ENCODE data around the gene POU1F1.
A peak's percentile ranks its signal among the peaks of the same experiment; 100 is the strongest.

POU1F1 gene

GRCh38 chr3:87268646-87269211, 7.7 kb downstream of the POU1F1 start (continued):
- peak; percentile 74; the same call in 1 of the 2 replicates for TF ChIP-seq PATZ1 (tag by site-specific recombination; IDR thresholded peaks at IDR 0.05)
- TF ChIP-seq MZF1 (tag by site-specific recombination; IDR thresholded peaks at IDR 0.05; ENCODE audit: borderline replicate concordance), result 0 out of 2 replicates have a peak, but pooled peaks have one; percentile 35
- no peak for TF ChIP-seq SP2 (tag by site-specific recombination; IDR thresholded peaks at IDR 0.05)
- TF ChIP-seq PRDM6 (tag by site-specific recombination; IDR thresholded peaks at IDR 0.05), result peak; percentile 51
- peak; percentile 94 for TF ChIP-seq ZIC2 (tag by site-specific recombination; IDR thresholded peaks at IDR 0.05)
- no peak for TF ChIP-seq ZNF585B (tag by site-specific recombination; IDR thresholded peaks at IDR 0.05)
- TF ChIP-seq ZFP69B (tag by site-specific recombination; IDR thresholded peaks at IDR 0.05), result no peak
- TF ChIP-seq TRIM28 (IDR thresholded peaks at IDR 0.05; ENCODE audit: borderline replicate concordance, low read length), result peak; percentile 62; the same call in 1 of the 2 replicates
- TF ChIP-seq ZNF2 (tag by site-specific recombination; IDR thresholded peaks at IDR 0.05), result no peak
- 0 out of 2 replicates have a peak, but pooled peaks have one; percentile 44 for TF ChIP-seq ZEB2 (tag by site-specific recombination; IDR thresholded peaks at IDR 0.05)
- TF ChIP-seq ZBTB44 (tag by site-specific recombination; IDR thresholded peaks at IDR 0.05), result peak; percentile 79; the same call in 1 of the 2 replicates
- TF ChIP-seq SP7 (tag by site-specific recombination; IDR thresholded peaks at IDR 0.05), result peak; percentile 79
- TF ChIP-seq ZNF692 (tag by site-specific recombination; IDR thresholded peaks at IDR 0.05), result peak; percentile 74
- peak; percentile 84 for TF ChIP-seq GLIS1 (tag by site-specific recombination; IDR thresholded peaks at IDR 0.05)
- TF ChIP-seq ZNF335 (tag by site-specific recombination; conservative IDR thresholded peaks at IDR 0.05), result peak; percentile 27; the same call in 1 of the 2 replicates
- TF ChIP-seq ZNF366 (tag by site-specific recombination; conservative IDR thresholded peaks at IDR 0.05), result peak; percentile 39; the same call in 1 of the 2 replicates
- peak; percentile 82 for TF ChIP-seq PRDM4 (tag by site-specific recombination; IDR thresholded peaks at IDR 0.05)
- TF ChIP-seq ZNF561 (tag by site-specific recombination; IDR thresholded peaks at IDR 0.05; ENCODE audit: borderline replicate concordance), result 0 out of 2 replicates have a peak, but pooled peaks have one; percentile 52
- TF ChIP-seq ZNF140 (tag by site-specific recombination; IDR thresholded peaks at IDR 0.05), result no peak
- no peak for TF ChIP-seq MYNN (tag by site-specific recombination; IDR thresholded peaks at IDR 0.05; ENCODE audit: borderline replicate concordance)
- TF ChIP-seq ZSCAN4 (tag by site-specific recombination; IDR thresholded peaks at IDR 0.05), result 0 out of 2 replicates have a peak, but pooled peaks have one; percentile 14
- TF ChIP-seq KLF8 (tag by site-specific recombination; IDR thresholded peaks at IDR 0.05), result 0 out of 2 replicates have a peak, but pooled peaks have one; percentile 40
- peak; percentile 84; the same call in 1 of the 2 replicates for TF ChIP-seq TSHZ1 (tag by site-specific recombination; IDR thresholded peaks at IDR 0.05; ENCODE audit: borderline replicate concordance)
- 0 out of 2 replicates have a peak, but pooled peaks have one; percentile 22 for TF ChIP-seq ZSCAN30 (tag by site-specific recombination; IDR thresholded peaks at IDR 0.05)
- no peak for TF ChIP-seq KLF1 (tag by site-specific recombination; IDR thresholded peaks at IDR 0.05)

Data from HEK293 (cell line).